Left ventricle myocardium inferior (tissue), 1 donor: ENCODE results near the gene ELFN1. TPM values are rescaled to one million over a fixed set of nuclear protein-coding genes. Genes with fewer than 3 reads are reported as not detected.

Experiments used
- DNase-seq: peaks from one replicate; pipeline ENCODE4 v3.0.0-alpha.2; 2020
- H3K27ac ChIP-seq: fragments of 200-600 bp; replicated peaks from 2 replicates; pipeline ENCODE4 v1.8.0; 2021
- H3K27me3 ChIP-seq: fragments of 200-600 bp; 2 replicates; pipeline ENCODE4 v1.8.0; 2021; ENCODE audit warnings: low read depth
- H3K36me3 ChIP-seq: fragments of 200-600 bp; 2 replicates; pipeline ENCODE4 v1.8.0; 2021
- H3K4me1 ChIP-seq: fragments of 200-600 bp; 2 replicates; pipeline ENCODE4 v1.8.0; 2021
- H3K4me3 ChIP-seq: fragments of 200-600 bp; 2 replicates; pipeline ENCODE4 v1.8.0; 2021; ENCODE audit warnings: mild to moderate bottlenecking, moderate library complexity
- H3K9me3 ChIP-seq: fragments of 200-600 bp; replicated peaks from 2 replicates; pipeline ENCODE4 v1.8.0; 2021
- CTCF ChIP-seq: fragments of 200-600 bp; IDR thresholded peaks from 2 replicates; pipeline ENCODE4 v1.8.0; 2021; ENCODE audit warnings: antibody characterized with exemption, mild to moderate bottlenecking, borderline replicate concordance
- intact Hi-C: fragments of 100-400 bp; cut with micrococcal nuclease; formaldehyde crosslinking; loops from one replicate; pipeline ENCODE4 v1.11.0; 2022
- total RNA-seq: library from RNA; stranded (reverse); fragmentation: NEBNext Ultra II Directional; extraction: Animal tissue kit (Norgen Biotek cat#: 25700); gene quantifications from one replicate; pipeline ENCODE4 v1.2.1, GENCODE V29; 2021
- donor health status: DM: no; HTN: yes; CAD: no; lungs with severe emphysema.

ELFN1 gene
- total RNA-seq, 1 donor from 2014 or later: 10.5 TPM

- peaks cover 17% of the 10 kb centered on the region for H3K27me3 ChIP-seq
- no peak for DNase-seq
- H3K9me3 ChIP-seq: peaks cover 22% of the 10 kb centered on the region
- no peak overlapping the region for H3K4me3 ChIP-seq
- no peak overlapping the region for H3K27ac ChIP-seq
- no peaks in the 10 kb centered on the region for H3K36me3 ChIP-seq
- H3K4me1 ChIP-seq: no peaks in the 10 kb centered on the region
- intact Hi-C loops: no loop called here
- no peak for TF ChIP-seq CTCF
Measured at GRCh38 chr7:1624999-1625927, 44.8 kb upstream of the ELFN1 start.

- intact Hi-C loops: no loop called here
- Histone ChIP-seq H3K4me1 (no peaks in the 10 kb centered on the region), H3K9me3 (peaks cover 23% of the 10 kb centered on the region), H3K36me3 (no peaks in the 10 kb centered on the region), H3K27me3 (peaks cover 28% of the 10 kb centered on the region), H3K27ac (no peak overlapping the region), H3K4me3 (no peak overlapping the region)
- no peak for TF ChIP-seq CTCF
- no peak for DNase-seq
Measured at GRCh38 chr7:1626769-1627168, 43.3 kb upstream of the ELFN1 start.

GRCh38 chr7:1630700-1631336 lies 39.3 kb upstream of the ELFN1 start:
- DNase-seq: no peak
- intact Hi-C loops: no loop called here
- Histone ChIP-seq H3K36me3 (peaks cover 3% of the 10 kb centered on the region), H3K27ac (no peak overlapping the region), H3K9me3 (peaks cover 39% of the 10 kb centered on the region), H3K4me1 (no peaks in the 10 kb centered on the region), H3K4me3 (no peak overlapping the region), H3K27me3 (peaks cover 38% of the 10 kb centered on the region)
- no peak for TF ChIP-seq CTCF

DNA sequence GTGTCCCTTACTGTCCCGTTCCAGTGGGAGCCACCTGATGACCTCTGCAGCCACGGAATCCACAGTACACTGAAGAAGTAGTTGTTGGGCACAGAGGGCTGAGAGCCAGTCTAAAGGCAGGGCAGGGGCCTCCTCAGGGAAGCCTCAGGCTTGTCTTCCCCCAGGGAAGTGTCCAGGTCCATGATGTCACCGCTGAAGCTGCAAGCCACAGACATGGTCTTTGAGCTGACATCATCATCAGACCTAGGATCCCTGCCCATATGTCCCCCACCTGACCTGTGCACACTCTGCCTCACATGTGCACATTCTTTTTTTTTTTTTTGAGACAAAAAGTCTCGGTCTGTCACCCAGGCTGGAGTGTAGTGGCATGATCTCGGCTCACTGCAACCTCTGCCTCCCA lies 38.4 kb upstream of the ELFN1 start:
- TF ChIP-seq CTCF: no peak
- Histone ChIP-seq H3K27ac (no peak overlapping the region), H3K9me3 (peaks cover 46% of the 10 kb centered on the region), H3K27me3 (peaks cover 38% of the 10 kb centered on the region), H3K36me3 (peaks cover 3% of the 10 kb centered on the region), H3K4me3 (no peak overlapping the region), H3K4me1 (no peaks in the 10 kb centered on the region)
- no peak for DNase-seq
- intact Hi-C loops: no loop called here

DNA sequence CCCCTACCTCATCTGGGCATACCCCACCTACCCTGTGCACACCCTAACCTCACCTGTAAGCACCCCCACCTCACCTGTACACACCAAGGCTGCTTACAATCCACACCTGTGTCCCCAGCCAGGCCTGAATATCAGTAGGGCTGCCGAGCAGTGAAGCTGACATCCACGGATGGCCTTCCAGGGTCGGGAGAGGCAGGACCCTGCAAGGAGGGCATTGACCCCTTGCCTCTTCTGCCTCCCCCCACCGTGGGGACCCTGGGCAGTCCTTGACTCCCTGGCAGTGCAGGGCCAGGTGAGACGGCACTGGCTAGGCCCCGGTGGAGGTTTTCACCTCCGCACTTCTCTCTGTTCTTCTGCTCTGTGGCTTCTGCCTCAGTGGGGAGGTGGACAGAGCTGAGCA lies 37.6 kb upstream of the ELFN1 start:
- Histone ChIP-seq H3K9me3 (peaks cover 51% of the 10 kb centered on the region), H3K27me3 (peaks cover 39% of the 10 kb centered on the region), H3K4me3 (no peak overlapping the region), H3K4me1 (no peaks in the 10 kb centered on the region), H3K36me3 (peaks cover 3% of the 10 kb centered on the region), H3K27ac (no peak overlapping the region)
- TF ChIP-seq CTCF: no peak
- intact Hi-C loops: no loop called here
- no peak for DNase-seq
